H1 (cell line): Measurements from ENCODE around the gene LBX2. TPM values are rescaled to one million over a fixed set of nuclear protein-coding genes. Genes with fewer than 3 reads are reported as not detected.

Experiments used
- ATF2 ChIP-seq: IDR thresholded peaks from 2 replicates; pipeline ENCODE4 v1.6.1; 2012; ENCODE audit warnings: low read length, inconsistent platforms
- BACH1 ChIP-seq: IDR thresholded peaks from 2 replicates; pipeline ENCODE4 v1.6.1; 2012; ENCODE audit warnings: low read length, improper control_type of control experiment
- CBX5 ChIP-seq: fragments of 300-800, 300-1000 bp; sonication (generic); IDR thresholded peaks from 2 replicates; pipeline ENCODE4 v1.7.1; 2016; ENCODE audit warnings: antibody characterized with exemption, low read length, low read depth
- CHD2 ChIP-seq: IDR thresholded peaks from 2 replicates; pipeline ENCODE4 v1.6.1; 2012; ENCODE audit warnings: low read length, improper control_type of control experiment
- CTBP2 ChIP-seq: IDR thresholded peaks from 2 replicates; pipeline ENCODE4 v1.7.0; 2011; ENCODE audit warnings: borderline replicate concordance, mild to moderate bottlenecking, moderate library complexity, mixed read lengths, low read length; ENCODE audit not compliant: insufficient read depth, insufficient read length
- FOSL1 ChIP-seq: IDR thresholded peaks from 2 replicates; pipeline ENCODE4 v1.6.1; 2011; ENCODE audit warnings: mild to moderate bottlenecking, low read depth, low read length, moderate library complexity; ENCODE audit not compliant: insufficient read depth
- GTF2F1 ChIP-seq: IDR thresholded peaks from 2 replicates; pipeline ENCODE4 v1.6.1; 2012; ENCODE audit warnings: low read depth, low read length, improper control_type of control experiment, borderline replicate concordance
- HDAC6 ChIP-seq: IDR thresholded peaks from one replicate; pipeline ENCODE4 v1.7.1; 2012; ENCODE audit warnings: low read depth, mild to moderate bottlenecking, inconsistent platforms, low read length, moderate library complexity
- JUN ChIP-seq: IDR thresholded peaks from 2 replicates; pipeline ENCODE4 v1.6.1; 2011; ENCODE audit warnings: low read depth, mild to moderate bottlenecking, improper control_type of control experiment, low read length
- JUND ChIP-seq: IDR thresholded peaks from 2 replicates; pipeline ENCODE4 v1.6.1; 2011; ENCODE audit warnings: mild to moderate bottlenecking, improper control_type of control experiment, low read length
- KDM1A ChIP-seq: fragments of 200-600, 300-600 bp; sonication (generic); IDR thresholded peaks from 2 replicates; pipeline ENCODE4 v1.7.1; 2016; ENCODE audit warnings: mild to moderate bottlenecking, low read length, borderline replicate concordance
- KDM4A ChIP-seq: IDR thresholded peaks from one replicate; pipeline ENCODE4 v1.7.1; 2012; ENCODE audit warnings: low read depth, mild to moderate bottlenecking, moderate library complexity, low read length, inconsistent platforms; ENCODE audit not compliant: severe bottlenecking
- KDM5A ChIP-seq: fragments of 200-600 bp; IDR thresholded peaks from 2 replicates; pipeline ENCODE4 v1.7.1; 2012; ENCODE audit warnings: mild to moderate bottlenecking, low read length, inconsistent platforms, mixed read lengths
- MAX ChIP-seq: IDR thresholded peaks from 2 replicates; pipeline ENCODE4 v1.6.1; 2012; ENCODE audit warnings: inconsistent platforms
- PHF8 ChIP-seq: fragments of 200-600 bp; sonication (generic); conservative IDR thresholded peaks from 2 replicates; pipeline ENCODE4 v1.7.1; 2012; ENCODE audit warnings: low read depth, mild to moderate bottlenecking, inconsistent platforms, low read length, moderate library complexity
- RFX5 ChIP-seq: IDR thresholded peaks from 2 replicates; pipeline ENCODE4 v1.6.1; 2011; ENCODE audit warnings: low read depth, low read length, improper control_type of control experiment, borderline replicate concordance
- SIRT6 ChIP-seq: IDR thresholded peaks from one replicate; pipeline ENCODE4 v1.7.1; 2012; ENCODE audit warnings: low read length, inconsistent platforms
- SRF ChIP-seq: IDR thresholded peaks from 2 replicates; pipeline ENCODE4 v1.6.1; 2011; ENCODE audit warnings: mild to moderate bottlenecking, low read depth, low read length, moderate library complexity
- TAF7 ChIP-seq: optimal IDR thresholded peaks from 2 replicates; pipeline ENCODE3; 2011; ENCODE audit warnings: low read depth, mild to moderate bottlenecking, inconsistent platforms, low read length, moderate library complexity, borderline replicate concordance
- TBP ChIP-seq: IDR thresholded peaks from 2 replicates; pipeline ENCODE4 v1.6.1; 2011; ENCODE audit warnings: low read depth, low read length, improper control_type of control experiment
- TCF12 ChIP-seq: IDR thresholded peaks from 2 replicates; pipeline ENCODE4 v1.6.1; 2011; ENCODE audit warnings: low read depth, mild to moderate bottlenecking, low read length
- YY1 ChIP-seq: IDR thresholded peaks from 2 replicates; pipeline ENCODE4 v1.6.1; 2011; ENCODE audit warnings: low read depth, mild to moderate bottlenecking, low read length
- polyA plus RNA-seq, 7 experiments: library from polyadenylated mRNA; depleted of rRNA in 3 of 7; stranded (reverse) in 5 of 7; unstranded in 2 of 7; fragments of >200 nt in 5 of 7; fragments of 200-250 nt in 2 of 7; gene quantifications; 1 replicate in 5 of 7; 2 replicates in 1 of 7; 4 replicates in 1 of 7; pipeline versions ENCODE4 v1.2.1 to v1.2.3, GENCODE V29; 2011 to 2013; ENCODE audit warnings: missing spikeins in 2 of 7, mixed read lengths in 2 of 7
- total RNA-seq: library from RNA; stranded (reverse); fragmentation: NEBNext Ultra II Directional; extraction: Animal tissue kit (Norgen Biotek cat#: 25700); gene quantifications from 2 replicates; pipeline ENCODE4 v1.2.1, GENCODE V29; 2021

LBX2 gene
- total and polyA plus RNA-seq, 2 of the 8 experiments (the other 6 are each of a cell fraction or from before 2014, with no cell fraction given), result 0.27 TPM; not detected in 1

- TF ChIP-seq KDM5A, result peak; percentile 94
- TF ChIP-seq YY1, result peak; percentile 99
- TF ChIP-seq FOSL1, result no peak
- TF ChIP-seq SIRT6, result no peak
- no peak for TF ChIP-seq TCF12
- no peak for TF ChIP-seq BACH1
- no peak for TF ChIP-seq CTBP2
- TF ChIP-seq JUN, result no peak
- TF ChIP-seq HDAC6, result no peak
- TF ChIP-seq KDM4A, result peak; percentile 11
- no peak for TF ChIP-seq JUND
- peak; percentile 68 for TF ChIP-seq TBP
- no peak; the same call in 1 of the 2 replicates for TF ChIP-seq ATF2
- no peak for TF ChIP-seq GTF2F1
- TF ChIP-seq KDM1A, result no peak
- no peak for TF ChIP-seq RFX5
- no peak; the same call in 1 of the 2 replicates for TF ChIP-seq MAX
- TF ChIP-seq TAF7, result peak; percentile 75
- no peak for TF ChIP-seq CBX5
- TF ChIP-seq PHF8, result peak; percentile 90
- TF ChIP-seq CHD2, result peak; percentile 63
- TF ChIP-seq SRF, result no peak
Observed at GRCh38 chr2:74482801-74483674, 16.4 kb downstream of the LBX2 start, which contains the start of the genes CCDC142 and TTC31 (continued).
